GM21526 (cell line): ENCODE data around the gene PCARE.

ENCODE experiments used
- ATAC-seq: cut with Tn5 transposase; IDR thresholded peaks from one replicate; pipeline ENCODE4 v1.9.1; 2021; ENCODE audit warnings: moderate library complexity; ENCODE audit not compliant: unreplicated experiment, low FRiP score

Gene PCARE

GRCh38 chr2:29041161-29041660 is 33.1 kb downstream of the PCARE start:
- no peak for ATAC-seq

GRCh38 chr2:29040552-29040951 is 33.8 kb downstream of the PCARE start:
- ATAC-seq: no peak

GRCh38 chr2:29039718-29040480 is 34.4 kb downstream of the PCARE start:
- no peak for ATAC-seq

DNA sequence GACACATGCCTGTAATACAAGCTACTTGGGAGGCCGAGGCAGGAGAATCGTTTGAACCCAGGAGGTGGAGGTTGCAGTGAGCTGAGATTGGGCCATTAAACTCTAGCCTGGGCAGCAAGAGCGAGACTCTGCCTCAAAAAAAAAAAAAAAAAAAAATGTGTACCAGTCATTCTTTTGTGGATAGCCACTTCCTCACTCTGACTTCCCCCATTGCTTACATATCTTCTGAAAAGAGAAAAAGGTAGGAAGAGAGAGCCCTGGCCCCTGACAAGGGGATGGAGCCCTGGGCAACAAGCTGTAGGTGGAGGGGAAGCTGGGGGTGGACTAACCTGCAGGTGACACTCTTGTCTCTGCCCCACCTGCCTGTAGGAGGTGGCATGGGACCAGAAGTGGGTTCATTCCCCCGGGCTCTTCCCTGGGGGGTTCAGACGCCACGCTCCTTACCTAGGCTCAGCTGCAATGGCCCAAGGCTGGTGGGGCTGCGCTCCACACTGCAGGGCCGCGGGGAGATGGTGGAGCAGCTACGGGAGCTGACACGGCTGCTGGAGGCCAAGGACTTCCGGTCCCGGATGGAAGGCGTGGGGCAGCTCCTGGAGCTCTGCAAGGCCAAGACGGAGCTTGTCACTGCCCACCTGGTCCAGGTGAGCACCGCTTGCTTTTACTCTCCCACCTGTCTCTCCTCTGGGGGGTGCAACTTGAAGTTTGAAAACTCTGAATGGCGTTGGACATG is 39.1 kb downstream of the PCARE start:
- ATAC-seq: no peak

- no peak for ATAC-seq
Observed at GRCh38 chr2:29033656-29034055, 40.7 kb downstream of the PCARE start.

GRCh38 chr2:29033172-29033571 is 41.2 kb downstream of the PCARE start:
- no peak for ATAC-seq

DNA sequence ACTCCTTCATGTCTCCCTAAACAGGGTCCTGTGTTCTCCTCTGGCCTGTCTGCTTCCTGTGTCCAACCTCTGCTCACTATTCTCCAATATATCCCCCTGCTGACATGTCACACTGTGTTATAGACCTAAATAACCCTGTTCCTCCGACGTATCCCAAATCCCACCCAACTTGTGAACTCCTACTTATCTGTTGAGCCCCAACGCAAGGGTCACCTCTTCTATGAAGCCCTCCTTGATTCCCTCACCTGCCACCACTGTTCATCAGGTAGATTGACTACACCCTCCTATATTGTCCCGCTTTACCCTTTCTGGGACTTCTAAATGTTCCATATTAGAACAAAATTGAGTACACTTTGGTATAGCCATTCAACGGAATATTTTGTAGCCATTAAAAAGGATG is 42.1 kb downstream of the PCARE start:
- ATAC-seq: no peak

DNA sequence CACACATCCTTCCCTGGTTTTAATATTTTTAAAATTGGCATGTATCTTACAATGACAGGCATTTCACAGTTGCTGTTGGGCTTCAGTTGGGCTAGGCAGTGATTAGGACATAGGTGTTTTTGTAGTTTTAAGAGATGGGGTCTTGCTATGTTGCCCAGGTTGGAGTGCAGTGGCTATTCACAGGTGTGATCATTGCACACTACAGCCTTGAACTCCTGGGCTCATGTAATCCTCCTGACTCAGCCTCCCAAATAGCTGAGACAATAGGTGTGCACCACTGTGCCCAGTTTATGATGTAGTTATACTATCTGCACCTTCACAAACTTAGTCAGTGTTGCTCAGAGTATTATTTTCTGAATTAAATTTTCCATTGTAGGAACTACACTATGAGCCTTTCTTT is 43.3 kb downstream of the PCARE start:
- ATAC-seq: no peak

- no peak for ATAC-seq
Observed at GRCh38 chr2:29025711-29026110, 48.6 kb downstream of the PCARE start.

DNA sequence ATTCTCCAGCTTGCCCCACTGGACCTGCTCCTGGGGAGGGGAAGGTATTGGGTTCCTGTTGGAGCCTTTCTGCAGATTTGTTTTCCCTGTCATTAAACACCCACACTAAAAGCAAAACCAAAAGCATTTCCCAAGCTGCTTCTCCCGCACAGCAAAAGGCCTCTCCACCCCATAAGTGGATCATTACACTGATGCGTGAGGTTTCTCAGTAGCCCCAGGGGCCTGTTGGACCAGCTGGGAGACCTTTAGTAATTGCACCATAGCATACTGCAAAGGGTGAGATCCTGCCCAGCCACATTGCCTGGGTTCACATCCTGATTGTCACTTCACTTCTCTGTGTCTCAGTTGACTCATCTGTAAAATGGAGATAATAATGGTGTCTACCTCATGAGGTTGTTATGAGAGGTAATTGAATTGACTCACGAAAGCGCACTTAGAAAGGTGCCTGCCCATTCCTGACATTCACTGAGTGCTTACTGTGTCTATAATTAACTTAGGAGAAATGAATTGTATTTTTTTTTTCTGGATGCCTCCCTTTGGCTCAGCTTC is 49.4 kb downstream of the PCARE start:
- ATAC-seq: no peak

GRCh38 chr2:29023188-29023587 is 51.1 kb downstream of the PCARE start:
- ATAC-seq: no peak

GRCh38 chr2:29022679-29023078 is 51.6 kb downstream of the PCARE start:
- no peak for ATAC-seq

DNA sequence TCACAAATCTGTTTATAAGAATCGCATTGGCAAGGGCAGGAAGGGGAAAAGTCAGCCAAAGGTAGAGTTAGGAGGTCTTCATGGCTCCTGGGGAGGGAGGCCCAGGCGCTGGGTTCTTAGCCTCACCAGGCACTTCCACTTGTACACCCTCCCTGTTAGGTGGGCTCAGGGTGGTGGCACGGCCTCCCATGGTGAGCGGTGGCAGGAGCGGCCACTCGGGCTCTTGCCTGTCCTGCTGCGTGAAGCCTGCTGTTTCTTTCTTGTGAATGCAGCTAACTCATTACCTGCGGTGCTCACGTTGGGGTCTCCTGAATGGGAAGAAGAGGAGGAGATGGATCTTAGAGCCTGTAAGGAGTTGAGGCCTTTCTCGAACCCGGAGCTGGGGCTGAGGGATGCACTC is 52.4 kb downstream of the PCARE start:
- no peak for ATAC-seq

DNA sequence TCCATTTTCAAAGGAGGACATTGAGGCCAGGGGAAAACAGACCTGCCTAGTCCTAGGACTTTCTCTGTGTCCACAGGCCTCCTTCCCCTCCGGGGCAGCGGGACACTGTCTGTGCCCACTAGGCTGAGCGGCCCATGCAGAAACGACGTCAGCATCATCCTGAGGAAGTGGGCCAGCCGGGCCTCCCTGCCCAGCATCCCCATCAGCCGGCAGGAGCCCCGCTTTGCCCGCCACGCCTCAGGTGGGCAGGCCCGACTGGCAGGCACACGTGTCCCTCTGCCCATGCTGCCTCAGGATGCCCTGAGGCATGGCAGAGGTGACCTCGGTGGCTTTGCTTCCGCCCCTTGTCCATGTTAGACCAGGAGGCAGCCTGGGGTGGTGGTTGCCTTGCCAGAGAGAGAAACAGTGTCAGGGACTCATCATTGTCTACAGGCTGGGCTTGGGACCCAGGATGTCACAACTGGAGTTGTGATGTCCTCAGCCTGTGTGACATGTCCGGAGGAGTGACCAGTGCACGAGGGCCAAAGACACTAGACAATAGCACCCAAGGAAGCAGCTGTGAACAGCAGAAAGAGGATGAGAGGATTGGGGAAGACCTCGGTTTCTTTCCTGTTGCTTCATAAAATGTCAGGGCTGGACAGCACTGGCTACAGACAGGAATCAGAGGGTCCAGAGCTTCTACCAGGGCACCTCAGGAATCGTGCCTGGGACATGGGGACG is 56.4 kb downstream of the PCARE start:
- no peak for ATAC-seq

GRCh38 chr2:29016504-29016903 is 57.8 kb downstream of the PCARE start:
- no peak for ATAC-seq

DNA sequence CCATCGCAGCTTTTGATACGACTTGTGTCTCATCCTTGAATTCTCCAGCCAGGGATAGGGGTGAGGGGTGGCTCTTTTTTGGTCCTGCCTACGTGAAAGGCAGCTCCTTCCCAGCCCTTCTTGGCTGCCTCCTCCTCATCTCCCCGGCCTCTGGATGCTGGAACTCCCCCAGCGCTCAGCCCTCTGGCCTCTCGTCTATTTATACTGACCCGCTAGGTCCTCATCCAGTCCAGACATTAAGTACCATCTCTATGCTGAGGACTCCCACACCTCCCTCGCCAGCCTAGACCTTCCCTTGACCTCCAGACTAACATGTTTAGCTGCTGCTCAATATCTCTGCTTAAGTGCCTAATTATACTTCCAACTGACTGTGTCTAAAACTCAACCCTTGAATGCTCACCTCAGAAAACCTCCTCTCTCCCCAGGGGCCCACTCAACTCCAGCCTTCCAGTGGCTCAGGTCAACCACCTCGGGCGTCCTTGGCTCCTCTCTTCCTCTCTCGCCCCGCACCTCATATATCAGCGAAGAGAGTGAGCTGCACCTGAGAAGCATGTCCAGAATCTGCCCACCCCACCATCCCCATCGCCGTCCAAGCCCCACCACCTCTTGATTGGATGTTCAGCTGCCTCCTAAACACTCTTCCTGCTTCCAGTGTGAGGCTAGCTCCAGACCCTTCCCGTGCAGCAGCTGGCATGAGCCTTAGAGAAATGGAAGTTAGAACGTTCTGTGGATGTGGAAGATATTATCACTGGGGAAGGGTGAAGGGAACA is 58.4 kb downstream of the PCARE start:
- ATAC-seq: no peak

DNA sequence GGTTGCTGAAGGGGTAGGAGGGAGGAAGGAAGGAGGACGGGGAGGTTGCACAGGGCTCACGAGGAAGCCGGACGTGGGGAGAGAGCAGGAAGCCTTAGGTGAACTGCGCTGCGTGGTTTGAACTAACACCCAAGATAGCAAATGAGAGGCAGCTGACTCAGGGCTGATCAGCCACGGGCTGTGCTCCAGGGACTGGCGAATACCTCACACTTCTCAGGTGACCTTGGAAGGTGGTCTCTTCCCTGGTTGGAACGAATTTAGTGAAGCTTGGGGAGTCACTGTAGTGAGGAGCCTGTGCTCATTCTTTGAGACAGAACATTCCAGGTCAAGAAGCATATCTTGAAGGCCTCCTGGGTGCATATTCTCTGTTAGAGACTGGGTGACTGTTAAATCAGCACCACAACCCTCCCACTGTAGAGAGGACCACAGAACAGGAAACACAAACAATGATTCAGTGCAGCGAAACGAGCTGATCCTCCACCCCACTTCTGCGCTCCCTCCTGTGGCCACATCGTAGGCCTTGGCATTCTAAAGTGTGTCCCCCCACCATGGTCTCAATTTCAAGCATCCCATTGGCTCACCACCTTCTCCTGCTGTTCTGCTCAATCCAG is 59.4 kb downstream of the PCARE start:
- ATAC-seq: no peak

- ATAC-seq: no peak
Observed at GRCh38 chr2:29014331-29014730, 60.0 kb downstream of the PCARE start.

- no peak for ATAC-seq
Observed at GRCh38 chr2:29013057-29013780, 61.1 kb downstream of the PCARE start.
